Skeletal muscle cell (primary cell): ENCODE data around the gene SLC9A7.

Source experiments
- DNase-seq: peaks from one replicate; pipeline ENCODE4 v3.0.0-alpha.2; 2010; ENCODE audit warnings: low read depth
- H3K4me3 ChIP-seq: 2 replicates; pipeline ENCODE4 v1.5.1; 2011; ENCODE audit warnings: low read depth, mild to moderate bottlenecking, control low read depth, low read length, moderate library complexity

The SLC9A7 gene

DNA sequence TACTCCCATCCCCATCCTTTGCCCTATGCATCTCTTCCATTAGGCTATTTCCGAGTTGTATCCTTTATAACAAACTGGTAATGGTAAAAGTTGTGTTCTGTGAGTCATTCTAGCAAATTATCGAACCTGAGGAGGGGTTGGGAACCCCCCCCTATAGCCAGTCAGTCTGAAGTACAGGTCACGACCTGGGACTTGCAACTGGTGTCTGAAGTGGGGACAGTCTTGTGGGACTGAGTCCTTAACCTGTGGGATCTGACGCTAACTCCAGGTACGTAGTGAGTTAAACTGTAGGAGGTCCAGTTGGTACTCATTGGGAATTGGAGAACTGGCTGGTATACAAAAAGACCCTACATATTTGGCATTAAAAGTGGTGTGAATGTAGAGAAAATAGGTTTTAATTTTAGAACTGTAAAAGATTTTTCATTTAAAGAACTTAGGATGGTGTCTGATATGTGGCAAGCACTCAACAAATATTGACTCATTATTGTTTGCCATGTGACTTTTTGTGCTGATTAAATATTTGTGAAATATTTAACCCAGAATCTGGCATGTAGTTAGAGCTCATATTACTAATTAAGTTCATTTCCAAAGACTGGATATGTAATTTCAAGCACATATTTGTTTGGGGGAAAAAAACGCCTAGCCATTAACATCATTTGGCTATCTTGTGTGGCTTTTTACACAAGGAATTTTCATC, 134.7 kb downstream of the SLC9A7 start:
- no peak overlapping the region for H3K4me3 ChIP-seq

DNA sequence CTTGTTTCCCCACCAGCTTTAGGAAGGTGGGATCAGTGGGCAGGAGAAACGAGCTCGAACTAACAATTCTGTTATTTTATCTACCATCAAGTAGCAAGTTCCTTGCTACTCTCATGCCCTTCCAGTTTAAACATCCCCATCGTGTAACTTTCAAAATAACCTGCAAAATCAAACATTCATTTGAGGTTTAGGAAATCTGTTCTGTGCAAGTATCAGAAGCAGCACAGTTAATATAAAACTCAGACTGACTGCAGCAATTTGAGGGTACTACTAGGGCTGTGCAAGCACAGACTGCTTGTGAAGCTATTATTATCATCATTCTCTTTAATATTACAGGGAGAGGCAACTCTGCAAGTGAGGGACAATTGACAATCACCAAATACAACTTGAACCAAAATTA, 137.3 kb downstream of the SLC9A7 start:
- H3K4me3 ChIP-seq = no peak overlapping the region

More for the DNA sequence above, 134.7 kb downstream of the SLC9A7 start:
- DNase-seq = no peak

DNA sequence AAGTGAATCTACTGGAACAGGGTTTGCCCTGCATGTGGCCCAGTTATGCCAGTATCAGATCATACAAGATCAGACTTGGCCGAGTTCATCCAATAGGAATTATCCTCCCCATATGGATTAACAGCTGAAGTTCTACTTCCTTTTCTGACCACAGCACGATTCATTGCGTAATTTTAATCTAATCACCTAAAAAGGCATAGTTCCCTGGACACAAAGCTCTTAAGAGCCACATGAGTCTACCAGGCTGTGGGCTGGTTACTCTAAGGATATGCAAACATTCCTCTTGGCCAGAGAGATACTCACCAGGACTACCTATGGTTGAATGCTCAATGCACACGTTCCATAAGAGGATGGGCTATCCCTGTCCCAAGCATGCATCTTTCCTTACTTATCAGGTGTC, 138.4 kb downstream of the SLC9A7 start:
- no peak overlapping the region for H3K4me3 ChIP-seq
- DNase-seq = no peak

More for the DNA sequence above, 137.3 kb downstream of the SLC9A7 start:
- no peak for DNase-seq

DNA sequence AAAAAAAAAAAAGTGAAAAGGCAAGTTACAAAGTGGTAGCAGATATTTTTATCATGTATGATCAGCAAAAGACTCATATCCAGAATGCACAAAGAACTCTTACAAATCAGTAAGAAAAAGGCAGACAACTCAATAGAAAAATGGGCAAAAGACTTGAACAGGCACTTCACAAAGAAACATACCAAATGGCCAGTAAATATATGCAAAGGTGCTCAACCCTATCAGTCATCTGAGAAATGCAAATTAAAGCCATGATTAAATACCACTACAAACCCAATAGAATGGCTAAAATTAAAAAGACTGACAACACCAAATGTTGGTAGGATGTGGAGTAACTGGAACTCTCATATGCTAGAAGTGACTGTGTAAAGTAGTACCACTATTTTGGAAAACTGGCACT, 140.0 kb downstream of the SLC9A7 start:
- no peak for DNase-seq
- no peak overlapping the region for H3K4me3 ChIP-seq

DNA sequence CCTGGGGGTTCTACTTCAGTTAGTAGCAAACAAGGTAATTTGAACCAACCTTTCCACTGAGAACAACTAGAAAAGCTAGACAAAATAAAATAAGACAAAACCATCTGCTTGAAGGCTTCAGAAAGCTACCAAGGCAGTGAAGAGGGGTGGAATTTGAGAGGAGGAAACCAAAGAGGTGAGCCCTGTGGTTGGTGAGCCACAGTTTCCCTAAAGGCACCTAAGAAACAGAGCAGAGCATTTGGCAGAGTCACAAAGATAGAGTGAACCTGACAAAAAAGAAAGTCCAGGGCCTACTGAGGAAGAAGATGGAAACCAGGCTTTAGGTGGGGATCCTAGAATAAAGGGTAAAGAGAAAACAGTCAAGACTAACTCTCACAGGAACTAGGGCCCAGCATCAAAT, 141.0 kb downstream of the SLC9A7 start:
- H3K4me3 ChIP-seq = no peak overlapping the region

DNA sequence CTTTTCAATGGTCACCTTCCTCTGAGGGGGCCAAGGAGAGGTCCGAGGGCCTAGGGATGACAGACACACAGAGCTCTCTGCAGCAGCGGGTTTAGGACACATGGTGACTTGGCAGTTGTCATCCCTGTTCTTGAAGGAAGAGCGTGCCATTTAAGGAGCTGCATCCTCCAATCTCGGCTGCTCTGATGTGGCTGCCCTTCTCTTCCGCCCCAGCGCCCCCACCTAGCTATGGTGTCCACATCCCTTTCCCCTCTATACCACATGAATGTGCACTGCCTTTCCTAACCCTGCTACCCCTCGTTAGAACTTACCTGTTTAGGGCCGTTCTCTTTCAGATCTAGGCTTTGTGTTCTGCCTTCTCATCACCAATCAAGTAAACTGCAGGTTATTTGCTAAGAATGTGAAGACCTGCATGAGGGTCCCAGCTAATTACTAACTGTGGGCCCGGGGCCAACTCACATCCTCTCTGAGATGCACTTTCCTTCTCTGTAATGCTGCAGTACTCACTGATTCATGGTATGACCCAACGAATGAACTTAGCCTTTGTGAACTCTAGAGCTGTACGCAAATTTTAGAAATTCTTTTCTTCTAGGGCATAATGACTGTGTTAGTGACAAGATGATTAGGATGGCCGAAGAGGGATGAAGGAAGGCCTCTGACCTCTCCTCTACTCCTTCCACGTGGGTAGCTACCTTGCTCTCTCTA, 147.1 kb downstream of the SLC9A7 start:
- no peak for DNase-seq
- H3K4me3 ChIP-seq = no peak overlapping the region

More for the DNA sequence above, 141.0 kb downstream of the SLC9A7 start:
- DNase-seq = no peak

DNA sequence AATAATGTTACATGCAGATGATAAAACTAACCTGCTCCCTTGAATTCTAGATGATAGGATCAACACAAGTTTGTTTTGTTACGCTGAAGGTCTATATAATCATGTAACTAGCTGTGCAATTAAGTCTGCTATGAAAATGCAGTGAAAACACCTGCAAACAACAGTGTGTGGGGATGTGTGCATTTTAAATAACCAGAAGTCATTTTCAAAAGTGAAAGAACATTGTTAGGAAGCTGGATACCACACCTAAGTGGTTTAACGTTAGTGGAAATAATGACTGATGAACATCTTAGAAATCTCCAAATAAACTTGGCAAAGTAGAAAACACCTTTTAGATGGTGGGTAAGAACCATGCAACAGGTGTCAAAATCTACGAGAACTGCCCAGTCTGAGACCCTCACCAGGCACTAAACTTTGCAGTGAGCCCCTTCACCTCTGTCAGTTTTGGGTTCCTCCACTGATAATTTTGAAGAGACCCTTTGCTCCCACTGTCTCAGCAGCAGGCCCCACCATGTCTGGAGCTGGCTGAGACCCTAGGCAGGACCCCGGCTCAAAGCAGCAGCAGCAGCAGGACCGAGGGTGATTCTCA, 148.8 kb downstream of the SLC9A7 start:
- H3K4me3 ChIP-seq = no peak overlapping the region
- DNase-seq = no peak

DNA sequence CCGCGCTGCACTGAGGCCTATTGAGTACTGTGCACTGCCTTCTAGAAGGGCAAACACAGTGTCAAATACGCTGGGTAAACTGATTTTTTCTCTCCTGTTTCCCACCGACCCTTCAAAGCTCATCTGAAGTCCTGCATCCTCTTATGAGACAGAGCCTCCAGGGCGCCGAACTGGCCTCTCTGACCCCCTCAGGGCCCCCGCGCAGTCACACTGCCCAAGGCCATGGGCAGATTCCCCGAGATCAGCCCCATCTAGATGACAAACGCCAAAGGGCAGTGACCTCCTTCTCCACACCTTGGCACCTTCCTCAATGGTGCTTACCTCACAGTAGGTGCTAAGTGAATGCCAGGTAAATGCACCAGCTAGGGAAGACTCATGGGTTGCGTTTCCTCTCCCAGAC, 151.0 kb downstream of the SLC9A7 start:
- DNase-seq = no peak

DNA sequence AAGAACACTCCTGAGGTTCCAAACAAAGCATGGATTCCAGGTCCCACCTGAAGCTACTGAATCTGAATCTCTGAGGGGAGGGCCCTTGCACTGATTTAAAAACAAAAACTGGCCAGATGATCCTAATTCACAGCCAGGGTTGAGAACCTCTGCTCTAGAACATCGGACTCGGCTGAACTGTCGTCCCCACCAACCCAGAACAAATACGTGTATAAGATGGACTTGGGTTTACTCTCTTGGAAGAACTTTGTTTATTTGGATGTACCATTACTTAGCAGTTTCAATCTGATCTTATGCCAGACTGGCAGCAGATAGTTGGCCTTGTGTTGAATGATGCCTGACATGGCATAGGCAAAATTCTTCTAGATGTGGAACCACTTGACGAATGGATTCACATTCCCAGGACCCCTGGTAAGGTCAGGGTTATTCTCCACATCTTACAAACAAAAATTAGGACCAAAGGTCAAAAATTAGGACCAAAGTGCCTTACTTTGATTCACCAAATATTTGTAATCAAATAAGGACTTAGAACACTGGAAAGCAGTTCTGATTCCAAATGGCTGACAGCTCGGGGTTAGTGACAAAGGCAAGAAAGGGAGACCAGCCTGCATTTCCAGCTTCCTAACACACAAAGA, 156.3 kb downstream of the SLC9A7 start:
- no peak for DNase-seq
- H3K4me3 ChIP-seq = no peak overlapping the region

More for the DNA sequence above, 151.0 kb downstream of the SLC9A7 start:
- H3K4me3 ChIP-seq = no peak overlapping the region

DNA sequence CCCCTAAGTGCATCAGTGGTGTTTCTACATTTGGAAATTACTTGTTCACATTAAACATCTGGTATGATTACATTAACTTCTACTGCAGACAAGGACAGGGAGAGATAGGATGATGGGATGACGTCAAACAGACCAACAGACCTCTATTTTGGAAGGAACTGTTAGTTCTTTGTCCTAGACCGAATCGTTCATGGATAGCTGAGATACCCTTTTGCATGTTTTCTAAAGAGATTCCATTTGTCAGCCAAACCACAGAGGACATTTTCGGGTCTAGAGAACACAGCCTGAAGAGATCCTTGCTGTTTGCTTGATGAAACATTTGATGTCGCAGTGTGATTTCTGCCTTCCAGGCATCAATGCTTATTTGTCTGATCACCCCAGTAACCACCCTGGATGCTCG, 157.6 kb downstream of the SLC9A7 start:
- H3K4me3 ChIP-seq = no peak overlapping the region
- DNase-seq = no peak

DNA sequence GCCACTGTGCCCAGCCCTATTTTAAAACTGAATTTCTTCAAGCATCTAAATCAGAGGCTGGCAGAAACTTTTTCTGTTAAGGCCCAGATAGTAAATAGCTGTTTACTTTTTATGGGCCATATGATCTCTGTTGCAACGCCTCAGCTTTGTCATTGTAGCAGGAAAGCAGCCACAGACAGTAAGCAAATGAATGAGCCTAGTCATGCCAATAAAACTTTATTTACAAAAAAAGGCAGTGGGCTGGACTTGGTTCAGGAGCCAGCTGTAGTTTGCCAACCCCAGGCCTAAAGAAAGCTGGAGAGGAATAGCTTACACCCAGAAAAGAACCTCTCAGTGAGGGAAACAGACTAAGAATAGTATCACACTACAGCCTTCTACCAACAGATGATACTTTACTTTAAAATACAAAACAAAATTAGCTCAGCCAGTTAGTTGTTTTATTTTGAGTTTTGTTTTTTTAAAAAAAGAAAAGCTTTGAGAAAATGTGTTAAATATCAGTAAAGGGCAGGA, 159.8 kb downstream of the SLC9A7 start:
- DNase-seq = no peak
- no peak overlapping the region for H3K4me3 ChIP-seq

DNA sequence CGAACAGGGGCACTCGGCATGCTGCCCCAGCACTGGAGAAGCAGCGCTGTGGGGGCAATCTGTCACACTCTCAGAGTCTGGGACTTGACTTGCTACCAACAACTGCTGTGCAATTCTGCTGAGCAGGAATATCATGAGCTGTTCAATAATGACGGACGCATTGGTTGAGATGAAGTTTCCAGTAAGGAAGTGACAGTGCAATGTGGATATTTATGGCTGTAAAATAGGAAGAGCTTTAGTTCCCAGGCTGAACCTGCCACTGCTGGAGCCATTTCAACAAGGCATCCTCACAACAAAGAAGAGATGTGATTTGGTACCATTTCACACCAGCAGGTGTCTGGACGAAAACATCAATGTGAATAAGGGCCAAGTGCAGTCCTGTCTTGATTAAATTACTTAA, 161.1 kb downstream of the SLC9A7 start:
- DNase-seq = no peak
- no peak overlapping the region for H3K4me3 ChIP-seq

DNA sequence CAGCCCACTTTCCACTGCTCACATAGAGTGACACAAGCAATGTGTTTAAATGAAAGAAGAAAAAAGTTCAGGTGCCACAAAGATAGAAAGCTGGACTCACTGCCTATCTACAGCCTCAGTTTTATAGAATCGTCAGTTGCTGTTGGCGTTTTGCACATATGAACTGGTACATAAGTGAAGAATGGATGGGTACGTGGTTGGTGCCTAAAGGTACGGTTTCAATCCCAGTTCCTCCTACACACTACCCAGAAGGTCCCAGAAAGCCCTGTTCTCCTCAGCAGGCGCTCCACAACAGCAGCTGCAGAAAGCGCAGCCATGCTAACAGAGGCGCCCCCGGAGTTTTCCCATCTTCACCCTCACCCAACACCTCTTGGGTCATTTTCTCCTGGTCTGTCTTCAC, 161.7 kb downstream of the SLC9A7 start:
- H3K4me3 ChIP-seq = no peak overlapping the region
- no peak for DNase-seq

DNA sequence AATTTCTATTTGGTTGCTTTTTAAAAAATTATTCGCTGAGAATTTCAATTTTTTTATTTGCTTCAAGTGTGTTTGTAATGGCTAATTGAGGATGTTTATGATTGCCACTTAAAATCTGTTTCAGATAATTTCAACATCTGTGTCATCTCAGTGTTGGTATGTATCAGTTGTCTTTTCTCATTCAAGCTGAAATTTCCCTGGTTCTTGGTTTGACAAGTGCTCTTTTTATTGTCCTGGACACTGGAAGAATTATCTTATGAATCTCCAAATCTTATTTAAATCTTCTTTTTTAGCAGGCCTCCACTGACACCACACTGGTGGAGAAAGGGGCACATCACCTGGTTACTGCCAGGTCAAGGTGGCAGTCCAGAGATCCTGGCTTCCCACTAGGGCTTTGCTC, 163.8 kb downstream of the SLC9A7 start:
- DNase-seq = no peak

DNA sequence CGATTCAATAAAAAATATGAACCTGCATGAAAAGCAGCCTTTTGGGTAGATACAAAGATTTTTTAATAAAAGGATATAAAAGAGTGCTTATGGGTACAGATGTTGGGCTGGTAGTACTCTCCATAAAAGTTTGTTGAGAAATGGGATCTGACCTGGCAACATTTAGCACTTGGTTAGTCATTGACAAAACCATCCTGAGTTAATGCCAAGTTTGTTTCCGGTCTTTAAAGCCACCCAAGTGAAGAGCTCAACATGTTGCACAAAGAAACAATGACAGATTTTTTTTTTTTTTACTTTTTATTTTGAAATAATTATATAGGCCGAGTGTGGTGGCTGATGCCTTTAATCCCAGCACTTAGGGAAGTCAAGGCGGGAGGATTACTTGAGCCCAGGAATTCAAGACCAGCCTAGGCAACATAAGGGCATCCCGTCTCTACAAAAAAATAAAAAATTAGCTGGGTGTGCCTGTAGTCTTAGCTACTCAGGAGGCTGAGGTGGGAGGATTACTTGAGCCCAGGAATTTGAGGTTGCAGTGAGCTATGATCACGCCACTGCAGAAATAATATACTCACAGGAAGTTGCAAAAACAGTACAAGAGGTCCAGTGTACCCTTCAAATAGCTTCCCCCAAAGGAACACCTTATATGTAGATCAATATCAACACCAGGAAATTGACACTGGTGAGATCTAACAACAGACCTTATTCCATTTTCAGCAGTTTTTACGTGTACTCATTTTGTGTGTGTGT, 168.8 kb downstream of the SLC9A7 start:
- no peak for DNase-seq
- no peak overlapping the region for H3K4me3 ChIP-seq

More for the DNA sequence above, 163.8 kb downstream of the SLC9A7 start:
- no peak overlapping the region for H3K4me3 ChIP-seq

DNA sequence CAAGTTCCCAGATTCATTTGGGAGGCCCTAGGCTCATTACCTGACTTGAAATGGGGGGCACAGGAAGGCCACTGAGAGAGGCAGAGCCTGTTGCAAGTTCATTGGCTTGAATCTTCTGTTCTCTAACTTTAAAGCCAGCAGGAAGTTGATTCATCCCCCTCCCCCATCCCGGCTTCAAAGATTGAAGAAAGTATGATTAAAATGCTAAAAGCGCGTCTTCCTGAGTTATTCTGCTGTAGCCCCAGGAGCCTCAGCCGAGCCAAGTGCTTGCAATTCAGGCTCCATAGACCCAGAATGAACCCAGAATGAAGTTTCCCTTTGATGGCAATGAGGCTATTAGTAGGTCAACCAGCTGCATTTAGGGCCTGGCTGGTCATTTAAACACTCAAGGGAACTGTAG, 170.7 kb downstream of the SLC9A7 start:
- H3K4me3 ChIP-seq = no peak overlapping the region
- no peak for DNase-seq

DNA sequence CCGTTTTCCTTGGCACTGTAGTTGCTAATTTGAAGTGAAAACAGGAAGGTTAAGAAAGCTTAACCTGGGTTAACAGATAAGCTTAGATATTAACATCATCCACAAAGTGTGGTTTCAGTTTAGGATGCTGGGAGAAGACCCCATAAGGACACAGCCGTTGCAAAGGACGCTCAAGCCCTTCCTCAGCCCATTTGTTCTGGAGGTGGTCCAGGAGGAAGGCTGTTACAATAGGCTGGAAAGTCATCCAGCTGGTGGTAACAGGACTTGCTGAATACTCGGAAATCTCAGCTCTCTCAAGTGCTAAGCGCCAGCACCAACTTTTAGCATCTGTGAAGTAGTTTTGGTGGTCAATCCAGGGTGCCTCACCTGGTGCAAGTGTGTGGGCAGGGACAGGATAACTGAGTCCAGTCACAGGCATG, 171.2 kb downstream of the SLC9A7 start:
- no peak for DNase-seq
- H3K4me3 ChIP-seq = no peak overlapping the region

DNA sequence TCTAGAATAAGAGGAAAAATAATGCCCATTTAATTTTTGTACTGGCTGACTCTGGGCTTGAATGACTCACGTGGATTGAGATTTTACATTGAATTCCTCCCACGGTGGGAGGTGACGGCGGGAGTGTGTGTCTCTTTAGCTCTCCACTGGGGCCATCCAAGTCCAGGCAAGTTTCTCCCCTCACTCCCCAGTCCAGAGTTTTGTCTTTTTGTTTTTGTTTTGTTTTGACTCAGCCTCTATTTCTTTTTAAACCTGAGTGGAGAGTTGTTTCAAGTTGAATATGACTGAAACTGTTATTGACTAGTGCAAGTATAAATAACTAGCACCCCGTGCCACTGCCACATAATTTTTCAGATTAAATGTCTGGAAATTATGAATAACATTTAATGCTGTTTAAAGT, 171.8 kb downstream of the SLC9A7 start:
- no peak for DNase-seq
- H3K4me3 ChIP-seq = no peak overlapping the region

DNA sequence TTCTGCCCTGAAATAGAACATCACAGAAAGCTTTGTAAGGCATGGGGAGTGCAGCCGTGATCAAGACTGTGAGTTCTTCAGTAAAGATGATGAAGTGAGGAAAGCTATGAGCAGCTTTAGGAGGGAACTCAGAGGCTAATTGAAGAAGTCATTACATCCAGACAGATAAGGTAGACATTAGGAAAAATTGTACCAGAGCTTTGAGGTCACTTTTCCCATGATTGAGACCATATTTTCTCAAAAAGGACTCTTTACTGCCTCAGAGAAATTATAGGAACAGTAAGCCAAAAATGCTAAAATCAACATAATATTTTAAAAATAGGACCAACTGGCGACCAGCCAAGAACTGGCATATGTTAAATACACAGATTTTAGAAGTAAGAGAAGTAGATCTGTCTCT, 174.2 kb downstream of the SLC9A7 start:
- H3K4me3 ChIP-seq = no peak overlapping the region
- no peak for DNase-seq
